Upper lobe of left lung (tissue), 4 donors: ENCODE measurements around the gene MAZ.
"Not testable (repeated sequence)": the region's sequence is repeated elsewhere in the genome, so short reads cannot be mapped to it uniquely, and the experiment has no call there.

Experiments
- CTCF ChIP-seq, 6 experiments: fragments of 450-650 bp in 4 of 6; fragments of 200-600 bp in 2 of 6; sonication (generic) in 2 of 6; IDR thresholded peaks; one replicate each; pipeline ENCODE4 v1.5.1; 2016 to 2019; ENCODE audit warnings: antibody characterized with exemption in 6 of 6
- EP300 ChIP-seq, 4 donors: sonication (generic); formaldehyde crosslinking; IDR thresholded peaks; one replicate each; pipeline ENCODE4 v1.5.1; 2017; ENCODE audit warnings: antibody characterized with exemption in 4 of 4, control low read depth in 2 of 4
- POLR2A ChIP-seq, 4 donors: fragments of 450-650 bp; IDR thresholded peaks; one replicate each; pipeline ENCODE4 v1.5.1; 2016 to 2017; ENCODE audit warnings: antibody characterized with exemption in 4 of 4, mild to moderate bottlenecking in 2 of 4
- POLR2AphosphoS5 ChIP-seq, 2 donors: sonication (generic); formaldehyde crosslinking; IDR thresholded peaks; one replicate each; pipeline ENCODE4 v1.5.1; 2017; ENCODE audit warnings: antibody characterized with exemption in 2 of 2

GRCh38 chr16:29757086-29757485, 49.2 kb upstream of the MAZ start:
- TF ChIP-seq CTCF, EP300, POLR2AphosphoS5, POLR2A (IDR thresholded peaks at IDR 0.05): not testable (repeated sequence)
